SK-N-SH (cell line): Measurements from ENCODE around the gene CD96. TPM values are rescaled to one million over a fixed set of nuclear protein-coding genes. Genes with fewer than 3 reads are reported as not detected.

Experiments used
- CTCF ChIA-PET: fragments of 300-600, 350-600 bp; formaldehyde crosslinking; extraction: SDS; loops from one replicate; lab custom pipeline; 2021; lab: Yijun Ruan, JAX
- POLR2A ChIA-PET: fragments of 350-600 bp; sonication (Branson Sonifier 250); formaldehyde crosslinking; extraction: SDS; loops from one replicate; lab custom pipeline; 2020; ENCODE audit warnings: antibody characterized with exemption, inconsistent platforms; lab: Yijun Ruan, JAX
- DNase-seq: peaks from one replicate; pipeline ENCODE4 v3.0.0; 2012
- H2AFZ ChIP-seq: fragments of 200-600 bp; sonication (generic); 2 replicates; pipeline ENCODE4 v1.8.1; 2016; ENCODE audit warnings: antibody characterized with exemption, mild to moderate bottlenecking, low read depth
- H3F3A ChIP-seq: fragments of 200-600 bp; sonication (generic); replicated peaks from 2 replicates; pipeline ENCODE3; 2016; ENCODE audit warnings: antibody characterized with exemption, mild to moderate bottlenecking; ENCODE audit not compliant: insufficient read depth
- H3K27ac ChIP-seq, 2 experiments: fragments of 200-500 bp in 1 of 2; fragments of 200-600 bp in 1 of 2; sonication (Bioruptor generic) in 1 of 2; sonication (generic), shearing (Covaris generic) in 1 of 2; 2 replicates each; pipeline versions ENCODE4 v1.5.1 to v1.6.1; 2014 to 2016; ENCODE audit warnings: low read depth in 2 of 2, inconsistent platforms in 1 of 2, low read length in 1 of 2, mild to moderate bottlenecking in 1 of 2, mixed read lengths in 1 of 2
- H3K27me3 ChIP-seq: fragments of 200-600 bp; sonication (generic), shearing (Covaris generic); 2 replicates; pipeline ENCODE4 v1.6.1; 2016; ENCODE audit warnings: mixed run types; ENCODE audit not compliant: insufficient read depth
- H3K36me3 ChIP-seq, 2 experiments: fragments of 200-500 bp in 1 of 2; fragments of 200-600 bp in 1 of 2; sonication (Bioruptor generic) in 1 of 2; sonication (generic) in 1 of 2; replicated peaks in 1 of 2; 2 replicates each; pipeline versions ENCODE3 to v1.5.1; 2014 to 2016; ENCODE audit warnings: low read length in 1 of 2, mild to moderate bottlenecking in 1 of 2; ENCODE audit not compliant: insufficient read depth in 2 of 2, control insufficient read depth in 1 of 2
- H3K4me1 ChIP-seq, 2 experiments: fragments of 200-500 bp in 1 of 2; fragments of 200-600 bp in 1 of 2; sonication (Bioruptor generic) in 1 of 2; sonication (generic), shearing (Covaris generic) in 1 of 2; 2 replicates each; pipeline versions ENCODE4 v1.5.1 to v1.6.1; 2014 to 2016; ENCODE audit warnings: low read depth in 1 of 2, low read length in 1 of 2, mixed run types in 1 of 2; ENCODE audit not compliant: insufficient read depth in 2 of 2, control insufficient read depth in 1 of 2
- H3K4me2 ChIP-seq: fragments of 200-600 bp; sonication (generic), shearing (Covaris generic); 2 replicates; pipeline ENCODE4 v1.6.1; 2017; ENCODE audit warnings: mixed run types
- H3K4me3 ChIP-seq, 2 experiments: fragments of 200-500 bp in 1 of 2; fragments of 200-600 bp in 1 of 2; sonication (Bioruptor generic) in 1 of 2; sonication (generic), shearing (Covaris generic) in 1 of 2; 2 replicates each; pipeline versions ENCODE4 v1.5.1 to v1.8.1; 2014 to 2016; ENCODE audit warnings: low read depth in 2 of 2, inconsistent platforms in 1 of 2, low read length in 1 of 2, mild to moderate bottlenecking in 1 of 2, mixed read lengths in 1 of 2, moderate library complexity in 1 of 2
- H3K79me2 ChIP-seq: fragments of 200-600 bp; sonication (generic); 2 replicates; pipeline ENCODE4 v1.8.1; 2017; ENCODE audit warnings: mild to moderate bottlenecking; ENCODE audit not compliant: insufficient read depth
- H3K9ac ChIP-seq: fragments of 200-600 bp; sonication (generic); 2 replicates; pipeline ENCODE4 v1.6.1; 2017; ENCODE audit warnings: mixed run types
- H3K9me2 ChIP-seq: fragments of 200-600 bp; sonication (generic); 2 replicates; pipeline ENCODE4 v1.6.1; 2017; ENCODE audit warnings: mixed run types
- H3K9me3 ChIP-seq: fragments of 200-600 bp; sonication (generic); 2 replicates; pipeline ENCODE4 v1.6.1; 2017; ENCODE audit warnings: mixed run types, mild to moderate bottlenecking, moderate library complexity
- H4K20me1 ChIP-seq: fragments of 200-600 bp; sonication (generic); 2 replicates; pipeline ENCODE4 v1.6.1; 2017; ENCODE audit warnings: mild to moderate bottlenecking, mixed run types; ENCODE audit not compliant: insufficient read depth
- GABPA ChIP-seq: IDR thresholded peaks from 2 replicates; pipeline ENCODE4 v1.4.0; 2012; ENCODE audit warnings: low read depth, mild to moderate bottlenecking
- NFIC ChIP-seq: IDR thresholded peaks from 2 replicates; pipeline ENCODE4 v1.4.0; 2012; ENCODE audit warnings: borderline replicate concordance
- NRF1 ChIP-seq: IDR thresholded peaks from 2 replicates; pipeline ENCODE4 v1.6.1; 2012; ENCODE audit warnings: low read depth, mild to moderate bottlenecking, low read length
- RFX5 ChIP-seq: IDR thresholded peaks from 2 replicates; pipeline ENCODE4 v1.6.1; 2012; ENCODE audit warnings: mild to moderate bottlenecking, improper control_type of control experiment, low read length
- RXRA ChIP-seq: IDR thresholded peaks from 2 replicates; pipeline ENCODE4 v1.4.0; 2012; ENCODE audit warnings: low read depth, mild to moderate bottlenecking, borderline replicate concordance
- WGBS: methylation state at CpG from one replicate; pipeline ENCODE4 v1.1.6; 2017; ENCODE audit warnings: low lambda C conversion rate; 5-methylcytosine and 5-hydroxymethylcytosine counted together
- polyA plus RNA-seq, 3 experiments: library from polyadenylated mRNA; depleted of rRNA; stranded (reverse); fragments of >200 nt; gene quantifications; 2 replicates each; pipeline ENCODE4 v1.2.3, GENCODE V29; 2012
- TF ChIP-seq, protein P1 (sequence below): fragments of 200-600 bp; sonication (generic); IDR thresholded peaks from 2 replicates; pipeline ENCODE4 v1.6.1; 2017; ENCODE audit warnings: antibody characterized with exemption, mild to moderate bottlenecking, moderate library complexity

Gene CD96
- polyA plus RNA-seq, 1 of the 3 experiments (the other 2 are of a cell fraction) = 0.02 TPM

DNA sequence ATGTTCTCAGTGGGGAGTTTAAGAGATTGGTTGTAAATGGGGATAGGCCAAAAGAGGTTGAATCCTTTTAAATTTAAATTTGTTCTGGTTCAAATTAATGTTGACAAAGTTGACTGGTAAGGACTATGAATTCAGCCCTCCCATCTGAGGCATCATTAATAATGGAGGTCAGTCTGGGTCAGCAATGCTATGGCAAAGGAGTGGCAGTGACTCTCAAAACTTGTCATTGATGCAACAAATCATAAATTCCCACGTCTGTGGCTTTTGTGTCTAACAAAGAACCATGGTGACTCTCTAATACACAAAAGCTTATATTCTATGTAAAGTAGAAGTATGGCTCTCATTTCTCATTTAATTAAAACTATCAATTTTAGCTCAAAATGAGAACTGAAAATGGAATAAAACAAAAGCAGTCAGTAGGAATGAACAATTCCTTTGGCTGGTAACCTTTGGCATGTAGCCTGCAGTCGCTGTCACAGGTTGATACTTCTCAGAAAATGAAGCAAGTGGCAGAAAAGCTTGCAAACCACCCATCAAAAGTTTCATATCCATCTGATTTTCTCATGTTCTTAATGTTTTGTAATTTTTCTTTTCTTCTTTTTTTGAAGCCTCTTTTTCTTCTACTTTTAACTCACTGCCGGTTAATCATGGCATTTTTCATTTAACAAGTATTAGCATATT lies 65.4 kb downstream of the CD96 start:
- Histone ChIP-seq H3F3A (no peaks in the 10 kb centered on the region), H3K4me2 (no peak overlapping the region), H2AFZ (no peak overlapping the region), H3K27ac (no peak overlapping the region), H3K9me2 (no peaks in the 10 kb centered on the region), H3K4me1 (no peaks in the 10 kb centered on the region), H3K4me3 (no peak overlapping the region), H3K79me2 (no peaks in the 10 kb centered on the region), H3K9me3 (no peaks in the 10 kb centered on the region), H3K36me3 (no peaks in the 10 kb centered on the region), H3K9ac (no peak overlapping the region)
- CTCF ChIA-PET = interaction anchor here (0.5 kb wide), 1 partner anchor 288 kb away, joined by 3 read pairs; no protein-coding TSS in a partner anchor
- DNase-seq = no peak
- POLR2A ChIA-PET = no interaction called here
- WGBS = 80% methylated on average over 3 of the region's 3 CpGs
- TF ChIP-seq GABPA (no peak), NFIC (no peak), NRF1 (no peak)
- TF ChIP-seq, protein P1, sequence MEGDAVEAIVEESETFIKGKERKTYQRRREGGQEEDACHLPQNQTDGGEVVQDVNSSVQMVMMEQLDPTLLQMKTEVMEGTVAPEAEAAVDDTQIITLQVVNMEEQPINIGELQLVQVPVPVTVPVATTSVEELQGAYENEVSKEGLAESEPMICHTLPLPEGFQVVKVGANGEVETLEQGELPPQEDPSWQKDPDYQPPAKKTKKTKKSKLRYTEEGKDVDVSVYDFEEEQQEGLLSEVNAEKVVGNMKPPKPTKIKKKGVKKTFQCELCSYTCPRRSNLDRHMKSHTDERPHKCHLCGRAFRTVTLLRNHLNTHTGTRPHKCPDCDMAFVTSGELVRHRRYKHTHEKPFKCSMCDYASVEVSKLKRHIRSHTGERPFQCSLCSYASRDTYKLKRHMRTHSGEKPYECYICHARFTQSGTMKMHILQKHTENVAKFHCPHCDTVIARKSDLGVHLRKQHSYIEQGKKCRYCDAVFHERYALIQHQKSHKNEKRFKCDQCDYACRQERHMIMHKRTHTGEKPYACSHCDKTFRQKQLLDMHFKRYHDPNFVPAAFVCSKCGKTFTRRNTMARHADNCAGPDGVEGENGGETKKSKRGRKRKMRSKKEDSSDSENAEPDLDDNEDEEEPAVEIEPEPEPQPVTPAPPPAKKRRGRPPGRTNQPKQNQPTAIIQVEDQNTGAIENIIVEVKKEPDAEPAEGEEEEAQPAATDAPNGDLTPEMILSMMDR = no peak
- TF ChIP-seq, all 33 proteins: peak for 0
- no peaks in the 10 kb centered on the region for H3K27me3 ChIP-seq
- H4K20me1 ChIP-seq = no peaks in the 10 kb centered on the region

- no peaks in the 10 kb centered on the region for H3F3A ChIP-seq
- no peak overlapping the region for H2AFZ ChIP-seq
- no peak for DNase-seq
- no peak overlapping the region for H3K27ac ChIP-seq
- WGBS = 92% methylated on average over 2 of the region's 2 CpGs
- H3K9me2 ChIP-seq = no peaks in the 10 kb centered on the region
- no peaks in the 10 kb centered on the region for H3K79me2 ChIP-seq
- no peaks in the 10 kb centered on the region for H3K9me3 ChIP-seq
- no peaks in the 10 kb centered on the region for H3K27me3 ChIP-seq
- no peak overlapping the region for H3K9ac ChIP-seq
- H3K36me3 ChIP-seq = no peaks in the 10 kb centered on the region
- H3K4me2 ChIP-seq = no peak overlapping the region
- H3K4me3 ChIP-seq = no peak overlapping the region
- CTCF ChIA-PET = no interaction called here
- no peaks in the 10 kb centered on the region for H4K20me1 ChIP-seq
- no peaks in the 10 kb centered on the region for H3K4me1 ChIP-seq
- POLR2A ChIA-PET = no interaction called here
- TF ChIP-seq RXRA (no peak), RFX5 (no peak)
- TF ChIP-seq, protein P1 = no peak
Measured at GRCh38 chr3:111608383-111608782, 66.4 kb downstream of the CD96 start.
